Stimulated activated CD4-positive, alpha-beta T cell treated with anti-CD3 and anti-CD28 coated beads, Interleukin-4, amount 100 ng/mL, for 48 hours (primary cell): Measurements from ENCODE around the gene SH3TC1.

ENCODE experiments used
- DNase-seq, 2 donors: peaks; one replicate each; pipeline ENCODE4 v3.0.0-alpha.2; 2020; ENCODE audit warnings: low read depth in 2 of 2

The SH3TC1 gene

DNA sequence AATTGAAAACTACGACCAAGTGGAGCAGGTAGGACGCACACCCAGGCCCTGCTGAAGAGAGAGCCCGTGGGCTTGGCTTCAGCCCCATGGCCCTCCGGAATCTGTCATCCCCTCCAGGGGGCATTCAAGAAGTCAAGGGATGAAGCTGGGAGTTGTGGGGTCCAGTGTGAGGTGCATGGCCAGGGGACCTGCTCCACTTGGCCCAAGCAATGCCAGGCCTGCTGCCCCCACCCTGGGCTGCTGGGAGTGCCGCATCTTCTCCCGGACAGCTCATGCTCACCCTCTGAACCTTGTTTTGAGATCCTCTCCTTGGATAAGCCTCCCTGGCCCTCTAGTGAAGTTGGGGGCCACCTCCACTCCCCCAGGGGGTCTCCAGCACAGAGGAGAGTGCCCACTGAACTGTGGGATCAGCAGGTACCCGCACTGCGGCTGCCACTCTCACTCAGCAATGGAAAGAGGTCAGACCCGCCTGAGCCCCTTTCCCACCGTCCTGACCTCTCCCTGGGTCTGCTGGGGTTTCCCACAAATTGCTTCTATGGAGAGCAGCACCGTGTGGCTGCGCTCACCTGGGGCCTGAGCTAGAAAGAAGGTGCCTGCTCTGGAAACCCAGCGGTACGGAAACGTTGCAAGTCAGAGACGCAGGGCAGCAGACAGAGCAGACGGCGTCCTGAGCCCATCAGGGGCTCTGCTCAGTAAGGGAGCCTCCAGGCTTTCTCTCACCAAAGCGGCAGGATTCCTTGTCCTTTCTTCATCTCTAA is 35.5 kb upstream of the SH3TC1 start:
- DNase-seq, result no peak

DNA sequence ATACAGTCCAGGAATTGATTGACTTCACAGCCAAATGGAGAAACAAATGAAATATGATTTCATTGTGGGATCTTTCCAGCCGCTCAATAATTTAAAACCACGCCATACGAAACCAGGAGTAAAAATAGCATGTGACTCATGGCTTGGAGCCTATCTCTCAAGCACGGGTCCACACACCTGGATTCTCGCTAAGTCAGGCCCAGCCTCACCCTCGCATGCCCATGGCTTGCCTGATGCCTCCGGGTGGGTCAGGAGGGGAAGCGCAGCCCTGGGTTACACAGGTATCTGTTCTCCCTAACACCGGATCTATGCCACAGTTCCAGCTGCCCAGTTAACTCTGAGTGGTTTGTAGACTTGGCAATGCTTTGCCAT is 34.9 kb upstream of the SH3TC1 start:
- no peak for DNase-seq

DNA sequence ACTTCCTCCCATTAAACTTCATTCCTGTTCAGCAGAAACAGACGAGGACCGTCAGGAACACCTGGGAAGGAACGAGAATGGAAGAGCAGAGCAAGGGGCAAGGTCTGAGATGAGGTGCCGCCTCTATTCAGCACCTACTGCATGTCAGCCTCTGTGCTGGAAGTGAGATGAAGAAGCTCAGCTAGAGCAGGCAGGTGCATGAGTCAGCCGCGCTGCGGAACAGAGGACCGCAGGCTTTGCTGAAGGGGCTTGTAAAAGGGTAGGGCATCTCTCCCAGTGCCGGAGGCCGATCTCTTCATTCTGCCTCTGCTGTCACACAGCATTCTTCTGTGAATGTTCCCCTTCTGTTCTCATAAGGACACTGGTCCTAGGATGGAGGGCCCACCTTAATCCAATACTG is 34.4 kb upstream of the SH3TC1 start:
- no peak for DNase-seq

DNA sequence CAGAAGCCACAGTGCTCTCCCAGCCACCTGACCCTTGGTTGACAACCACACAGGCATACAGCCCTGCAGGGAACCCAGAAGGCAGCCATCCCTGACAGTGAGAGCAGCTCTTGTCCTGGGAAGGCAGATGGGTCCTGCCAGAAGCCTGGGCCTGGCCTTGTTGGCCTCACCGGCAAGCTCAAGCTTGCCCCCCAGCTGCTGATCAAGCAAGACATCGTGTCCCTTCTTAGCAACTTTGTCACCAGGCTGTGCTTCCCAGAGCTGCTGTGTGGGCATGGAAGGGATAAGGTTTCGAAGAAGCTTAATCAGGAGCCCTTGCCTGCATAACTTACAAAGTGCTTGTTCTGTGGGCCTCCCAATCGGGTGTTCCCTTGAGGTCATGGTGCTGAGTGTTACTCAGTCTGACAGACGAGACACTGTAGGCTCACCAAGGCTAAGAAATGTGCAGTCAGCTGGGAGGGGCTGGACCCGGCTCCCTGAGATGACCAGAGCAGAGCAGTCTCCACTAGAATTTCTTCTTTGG is 33.7 kb upstream of the SH3TC1 start:
- no peak for DNase-seq

DNA sequence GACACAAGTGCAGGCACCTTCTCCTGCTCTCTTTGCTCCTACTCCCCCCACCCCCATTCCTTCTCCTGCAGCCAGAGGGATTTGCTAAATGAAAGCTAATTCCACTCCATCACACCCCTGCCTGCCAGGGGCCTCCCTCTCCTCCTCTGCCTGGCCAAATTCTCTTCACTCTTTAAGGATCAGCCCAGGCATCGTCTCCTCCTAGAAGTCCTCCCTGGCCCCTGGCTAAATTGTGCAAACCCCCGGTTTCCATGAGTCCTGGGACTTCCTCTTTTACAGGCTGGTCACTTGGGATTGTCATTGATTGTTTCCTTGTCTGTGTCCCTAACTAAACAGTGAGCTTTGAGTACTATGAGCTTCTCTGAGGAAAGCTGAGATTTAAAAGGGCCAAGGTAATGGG is 31.8 kb upstream of the SH3TC1 start:
- DNase-seq, result no peak

DNA sequence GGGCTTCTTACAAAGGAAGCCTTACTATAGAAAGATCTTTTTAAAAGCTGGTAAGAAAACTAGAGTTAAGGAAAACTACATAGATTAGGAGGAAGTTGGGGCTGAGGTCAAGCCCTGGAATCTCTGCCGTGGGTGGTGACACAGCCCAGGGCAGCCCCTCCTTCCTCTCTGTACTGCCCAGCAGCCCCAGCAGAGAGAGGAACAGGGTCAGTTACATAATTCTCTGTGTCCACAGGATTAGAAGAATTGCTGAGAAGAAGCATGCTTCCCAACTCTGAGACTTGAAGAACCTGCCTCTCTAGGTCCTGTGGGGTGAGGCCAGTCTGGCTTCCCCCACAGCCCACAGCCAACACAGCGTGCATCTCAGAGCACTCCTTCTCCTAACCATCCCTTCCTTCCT is 31.3 kb upstream of the SH3TC1 start:
- no peak for DNase-seq

DNA sequence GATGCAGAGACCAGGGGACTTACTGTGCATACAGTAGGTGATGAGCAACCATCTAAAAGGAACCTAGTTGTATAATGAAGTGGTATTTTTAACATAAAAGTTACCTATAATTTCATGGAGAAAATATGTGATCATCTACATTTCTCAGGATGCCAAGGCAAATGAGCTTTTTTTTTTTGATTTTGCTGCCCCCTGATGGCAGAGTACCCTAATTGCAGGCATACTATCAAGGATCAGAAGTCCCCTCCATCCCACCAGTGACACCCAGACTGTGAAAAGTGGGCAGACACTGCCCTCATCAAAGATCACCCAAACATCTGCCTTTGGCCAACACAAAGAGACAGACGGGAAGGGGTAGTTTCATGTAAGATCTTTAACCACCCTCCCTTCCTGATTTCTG is 30.9 kb upstream of the SH3TC1 start:
- DNase-seq, result no peak

DNA sequence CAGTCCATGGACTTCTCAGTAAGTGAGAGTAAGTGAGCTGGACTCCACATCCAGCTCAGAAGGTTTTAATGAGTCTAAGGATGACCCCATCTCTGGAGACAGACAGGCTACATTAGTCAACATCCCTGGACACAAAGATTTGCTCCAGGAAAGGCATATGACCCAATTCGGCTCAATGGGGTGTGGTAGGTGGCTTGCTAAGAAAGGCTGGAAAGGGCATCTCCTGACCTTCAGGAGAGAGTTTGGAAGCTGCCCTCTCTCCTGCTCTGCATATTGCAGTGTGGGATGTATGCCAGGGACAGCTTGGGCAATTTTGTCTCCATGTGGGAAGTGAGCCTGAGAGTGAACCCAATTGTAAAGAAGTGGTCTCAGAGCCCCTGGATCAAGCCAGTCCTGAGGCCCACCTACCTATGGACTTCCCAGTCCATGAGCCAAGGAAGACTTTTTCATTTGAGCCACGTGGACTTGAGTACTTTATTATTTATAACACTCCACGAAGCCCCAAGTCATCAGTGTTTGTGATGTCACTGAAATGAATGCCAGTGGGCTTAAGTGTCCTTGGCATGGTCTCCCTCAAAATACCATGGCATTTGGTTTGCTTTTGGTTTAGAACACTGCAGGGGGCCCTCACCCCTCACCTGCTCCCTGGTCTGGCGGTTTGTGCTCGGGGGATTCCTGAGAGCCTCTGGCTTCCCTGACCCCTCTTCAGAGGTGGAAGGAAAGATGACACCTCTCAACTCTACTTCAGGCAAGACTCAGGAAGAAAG is 30.1 kb upstream of the SH3TC1 start:
- DNase-seq, result no peak

DNA sequence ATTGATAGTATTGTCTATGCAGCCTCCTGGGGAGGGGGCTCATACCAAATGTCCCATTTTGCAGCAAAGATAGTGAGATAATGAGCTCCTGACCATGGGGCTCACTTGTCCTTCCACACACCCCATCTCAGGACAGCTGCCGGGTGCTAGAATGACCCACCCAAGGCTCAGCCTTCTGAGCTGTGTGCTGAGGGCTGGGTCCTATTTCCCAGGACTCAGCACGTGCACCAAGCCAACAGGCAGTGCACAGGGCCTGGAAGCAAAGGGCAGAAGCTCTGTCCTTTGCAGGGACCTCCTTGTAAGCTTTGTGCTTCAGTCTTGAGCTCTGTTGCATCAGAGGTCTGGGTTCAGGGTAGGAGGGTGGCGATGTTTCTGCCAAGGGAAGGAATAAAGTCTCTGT is 29.3 kb upstream of the SH3TC1 start:
- no peak for DNase-seq

DNA sequence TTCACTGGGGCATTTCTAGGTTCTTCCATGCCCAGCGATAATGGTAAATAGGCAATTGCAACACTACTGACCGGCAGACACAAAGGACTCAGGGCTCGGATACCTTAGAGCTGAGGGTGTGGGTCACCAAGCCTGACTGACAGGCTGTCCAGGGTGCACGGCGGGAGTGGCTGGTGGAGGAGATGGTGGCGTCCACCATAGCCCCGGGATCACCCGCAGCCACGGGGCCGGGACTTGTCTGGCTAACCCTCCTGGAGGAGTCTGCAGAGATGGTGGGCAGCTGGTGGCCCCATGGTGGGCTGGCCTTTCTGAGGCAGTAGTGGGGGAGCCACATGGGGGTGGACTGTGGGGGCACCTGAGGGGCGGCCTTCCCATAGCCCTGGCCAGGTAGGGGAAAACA is 28.7 kb upstream of the SH3TC1 start:
- no peak for DNase-seq

DNA sequence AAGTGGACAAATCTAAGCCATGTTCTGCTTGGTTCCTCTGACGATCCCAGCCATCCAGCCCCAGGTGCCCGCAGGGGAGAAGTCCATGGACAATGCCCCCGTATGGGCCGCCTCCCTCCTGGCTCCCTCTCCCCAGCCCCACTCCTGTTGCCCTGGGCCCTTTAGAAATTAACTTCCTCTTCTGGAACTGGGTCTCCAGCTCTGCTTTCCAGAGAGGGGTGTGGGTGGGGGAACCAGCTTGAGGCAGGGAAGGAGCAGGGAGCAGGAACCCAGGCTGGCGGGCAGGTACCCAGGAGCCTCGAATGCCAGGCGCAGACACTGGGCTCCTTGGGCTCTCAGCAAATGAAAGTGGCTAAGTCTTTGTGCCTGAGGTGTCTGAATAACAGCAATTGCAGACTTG is 27.8 kb upstream of the SH3TC1 start:
- DNase-seq, result no peak

DNA sequence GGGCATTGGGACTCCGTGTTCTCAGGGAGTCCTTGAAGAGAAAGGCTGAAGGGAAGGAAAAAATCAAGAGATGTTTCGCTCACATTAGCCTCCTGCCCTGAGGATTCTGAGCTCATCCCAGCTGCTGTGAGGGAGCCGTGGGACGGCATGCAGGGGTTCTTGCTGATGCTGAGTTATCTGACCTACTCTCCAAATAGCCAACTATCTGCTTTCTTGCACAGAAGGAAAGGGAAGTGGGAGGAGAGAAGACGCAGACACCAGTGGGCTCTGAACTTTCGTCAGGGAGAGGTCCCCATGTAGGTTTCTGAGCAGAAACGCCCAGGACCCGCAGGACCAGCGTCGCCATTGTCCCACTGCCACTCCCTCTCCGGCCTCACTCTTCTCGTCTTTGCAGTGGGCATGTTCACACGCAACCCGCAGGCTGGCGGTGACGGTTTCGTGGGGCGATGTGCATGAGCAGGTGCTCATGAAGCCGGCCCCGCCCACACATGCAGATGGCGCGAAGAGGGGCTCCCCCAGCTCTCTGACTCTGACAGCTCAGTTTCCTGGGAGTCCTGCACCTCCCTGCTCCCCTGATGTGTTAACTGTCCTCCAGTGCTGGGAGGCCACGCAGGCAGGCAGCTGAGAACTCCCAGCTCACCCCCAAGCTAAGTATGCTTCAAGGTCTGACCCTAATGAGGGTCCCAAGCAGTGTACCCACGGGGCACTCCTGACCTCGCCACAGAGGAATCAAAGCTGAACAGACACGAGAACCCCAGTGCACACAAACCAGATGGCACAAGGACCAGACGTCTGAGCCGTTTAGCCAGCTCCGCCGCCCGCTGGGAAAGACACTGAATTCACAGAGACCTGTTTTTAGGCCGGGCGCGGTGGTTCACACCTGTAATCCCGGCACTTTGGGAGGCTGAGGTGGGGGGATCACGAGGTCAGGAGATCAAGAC is 26.8 kb upstream of the SH3TC1 start:
- peak; percentile 38 to 57 for DNase-seq

DNA sequence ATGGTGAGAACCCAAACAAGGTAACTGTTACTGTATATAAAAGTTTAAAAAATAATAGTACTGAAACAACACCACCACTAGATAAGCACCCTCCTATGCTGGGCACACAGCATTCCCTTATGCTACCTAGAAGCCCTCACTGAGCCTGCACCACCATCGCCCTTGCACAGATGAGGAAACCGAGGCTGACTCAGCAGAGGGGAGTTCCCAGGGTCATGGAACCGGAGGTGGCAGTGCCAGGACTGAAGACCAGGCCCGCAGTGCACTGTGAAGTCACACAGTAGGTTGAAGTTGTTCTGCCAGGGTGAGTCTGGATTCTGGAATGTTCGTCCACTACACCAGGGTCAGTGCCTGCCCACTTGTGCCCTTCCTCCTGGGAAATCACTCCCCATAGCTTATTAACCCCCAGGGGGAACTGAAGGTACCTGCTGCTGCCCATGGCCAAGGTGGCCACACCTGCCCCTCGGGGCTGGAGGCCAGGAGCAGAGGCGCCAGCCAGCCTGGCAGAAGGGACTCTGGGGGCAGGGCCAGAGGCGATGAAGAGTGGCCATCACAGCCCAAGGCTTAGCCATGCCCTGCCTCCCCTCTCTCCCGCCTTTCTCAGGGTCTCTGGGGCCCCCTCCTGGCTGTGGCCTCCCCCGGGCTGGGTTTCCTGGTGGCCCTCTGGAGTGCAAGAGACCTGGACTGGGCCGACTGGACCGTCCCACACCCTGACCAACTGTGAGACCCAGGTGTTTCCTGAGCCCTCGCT is 25.4 kb upstream of the SH3TC1 start:
- DNase-seq, result no peak

DNA sequence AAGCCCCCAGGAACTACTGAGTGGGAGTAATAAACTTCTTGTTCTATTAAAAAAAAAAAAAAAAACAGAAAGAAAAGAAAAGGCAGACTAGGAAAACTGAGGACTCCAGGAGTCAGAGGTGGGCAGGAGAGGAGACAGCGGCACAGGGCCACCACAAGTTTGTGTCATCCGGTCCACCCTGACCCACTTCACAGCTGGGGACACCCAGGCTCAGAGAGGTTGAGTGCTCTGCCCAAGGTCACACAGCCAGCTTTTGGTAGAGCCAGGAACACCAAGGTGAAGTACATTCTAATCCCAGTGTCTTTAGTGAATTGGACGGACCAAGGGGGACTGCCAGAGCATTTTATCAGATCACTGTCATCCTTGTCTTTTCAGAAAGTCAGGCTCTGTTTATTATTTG is 24.1 kb upstream of the SH3TC1 start:
- no peak for DNase-seq

DNA sequence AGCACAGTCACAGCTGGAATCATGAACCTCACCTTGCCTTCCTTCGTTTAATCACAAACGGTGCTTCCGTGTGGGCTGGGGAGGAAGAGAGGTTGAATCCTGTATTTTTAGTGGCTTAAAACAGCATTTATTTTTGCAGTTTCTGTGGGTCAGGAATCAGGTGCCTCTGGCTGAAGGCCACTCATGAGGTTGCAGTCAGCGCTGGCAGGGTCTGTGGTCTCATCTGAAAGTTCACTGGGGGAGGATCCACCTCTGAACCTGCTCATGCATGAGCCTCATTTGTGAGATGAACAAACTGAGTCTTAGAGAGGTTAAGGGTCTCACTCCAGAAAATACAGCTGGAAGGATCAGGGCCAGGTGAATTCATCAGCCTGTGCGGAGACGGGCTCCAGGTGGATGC is 23.4 kb upstream of the SH3TC1 start:
- no peak for DNase-seq

DNA sequence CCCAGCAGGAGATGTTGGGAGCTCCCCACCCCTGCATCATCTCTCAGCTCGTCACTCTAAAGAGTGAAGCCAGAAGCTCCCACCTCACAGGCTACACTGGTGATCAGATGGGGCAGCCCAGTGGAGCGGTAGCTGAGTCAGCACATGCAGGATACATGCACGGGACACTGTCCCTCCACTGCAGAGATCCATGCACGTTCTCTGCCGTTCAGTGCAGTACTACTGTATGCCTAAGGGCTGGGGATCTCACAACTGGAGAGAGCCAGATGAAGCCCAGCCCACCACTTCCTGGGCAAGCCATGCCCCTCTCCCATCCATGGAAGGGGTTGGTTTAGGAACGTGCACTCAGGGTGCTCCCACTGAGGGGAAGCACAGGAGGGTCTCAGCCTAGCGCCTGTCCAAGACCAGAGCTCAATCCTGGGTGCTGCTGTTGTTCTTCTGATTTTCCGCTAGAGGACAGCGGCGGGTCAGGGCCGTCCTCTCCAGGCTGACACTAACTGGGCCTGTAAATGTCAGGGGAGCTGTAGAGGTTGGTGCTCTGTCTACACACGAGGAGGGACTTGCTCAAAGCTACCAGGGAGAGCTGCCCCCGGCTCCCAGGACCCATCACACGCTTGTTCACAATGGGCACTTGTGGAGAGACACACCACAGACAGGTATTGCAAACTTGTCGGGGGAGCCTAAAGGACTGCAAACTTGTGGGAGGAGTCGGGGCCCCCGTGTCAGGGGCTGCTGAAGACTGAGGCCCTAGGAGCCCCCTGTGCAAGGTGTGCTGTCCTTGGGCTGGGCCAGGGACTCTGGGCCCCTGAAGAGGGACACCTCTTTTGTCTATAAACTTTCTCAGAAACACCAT is 22.3 kb upstream of the SH3TC1 start:
- no peak for DNase-seq

DNA sequence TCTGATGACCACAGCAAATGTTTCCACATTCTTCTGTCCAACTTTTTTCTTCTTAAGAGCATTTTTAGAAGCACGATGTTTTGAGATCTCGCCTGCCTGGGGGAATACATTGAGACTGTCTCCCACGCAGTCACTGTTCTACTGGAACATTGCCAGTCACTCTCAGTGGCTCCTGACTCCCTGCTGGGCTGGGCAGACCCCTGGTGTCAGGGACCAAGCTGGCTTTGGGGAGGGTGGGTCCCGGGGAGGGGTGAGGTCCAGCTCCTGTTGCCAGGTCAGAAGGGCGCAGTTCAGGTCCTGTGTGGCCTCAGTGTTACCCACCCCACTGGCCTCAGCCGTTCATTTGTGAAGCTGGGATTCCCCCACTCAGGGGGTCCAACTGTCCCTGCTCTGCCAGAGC is 21.5 kb upstream of the SH3TC1 start:
- no peak for DNase-seq

DNA sequence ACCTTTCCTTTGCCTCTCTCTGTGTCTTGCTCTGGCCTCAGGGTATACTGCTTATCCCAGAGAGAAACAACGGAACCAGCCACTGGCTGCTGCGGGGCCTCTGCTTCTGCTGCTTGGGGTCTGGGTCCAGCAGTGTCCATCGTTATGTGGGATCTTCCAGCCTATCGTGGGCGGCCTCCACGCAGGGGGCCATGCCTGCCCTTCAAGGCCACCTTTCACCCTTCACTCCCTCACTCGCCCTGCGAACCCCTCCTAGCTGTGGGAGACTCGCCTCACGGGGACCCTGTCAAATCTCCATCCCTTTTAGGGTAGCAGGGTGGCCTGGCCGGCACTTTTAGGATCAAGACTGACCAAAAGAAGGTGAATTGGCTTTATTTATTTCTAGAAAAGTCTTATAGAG is 21.1 kb upstream of the SH3TC1 start:
- no peak for DNase-seq

DNA sequence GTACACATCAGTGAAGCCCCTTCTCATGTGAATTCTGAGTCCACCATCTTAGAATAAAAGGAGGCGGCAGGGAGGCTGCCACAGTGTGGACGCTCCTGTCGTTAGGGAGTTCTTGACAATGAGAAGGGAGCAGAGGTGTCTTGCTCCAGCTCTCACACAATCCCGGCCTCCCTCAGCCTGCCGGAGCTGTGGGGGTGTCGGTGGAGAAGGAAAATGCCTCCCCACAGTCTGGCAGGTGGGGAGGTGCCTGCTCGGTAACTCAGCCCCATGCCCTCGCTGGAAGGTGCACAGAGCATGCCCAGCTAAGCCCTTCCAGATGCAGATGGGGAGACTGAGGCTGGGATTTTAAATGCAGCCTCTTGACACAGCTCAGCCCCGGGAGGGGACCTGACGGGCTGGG is 20.0 kb upstream of the SH3TC1 start:
- no peak for DNase-seq

DNA sequence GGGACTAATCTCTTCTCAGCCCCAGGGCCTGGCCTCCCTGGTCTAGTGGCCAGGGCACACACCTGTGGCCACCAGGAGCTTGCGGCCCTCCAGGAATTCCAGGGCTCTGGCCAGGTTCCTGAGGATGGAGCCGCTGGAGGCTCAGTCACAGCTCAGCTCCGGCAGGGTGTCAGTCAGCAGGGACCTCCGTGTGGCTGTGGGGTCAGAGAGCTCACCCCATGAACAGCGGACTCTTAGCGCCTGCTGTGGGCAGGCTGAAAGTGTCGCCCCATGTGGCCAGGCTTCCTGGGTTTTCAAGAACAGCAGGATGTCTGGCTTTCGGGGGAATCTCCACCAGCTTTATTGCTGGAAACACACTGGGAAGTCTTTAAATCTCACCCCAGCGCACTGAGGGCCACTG is 19.3 kb upstream of the SH3TC1 start:
- no peak for DNase-seq
